HL-60 (cell line): ENCODE data around the gene CERT1.
"Not testable (repeated sequence)": the region's sequence is repeated elsewhere in the genome, so short reads cannot be mapped to it uniquely, and the experiment has no call there.

Experiments used
- CTCF ChIP-seq: IDR thresholded peaks from one replicate; pipeline ENCODE4 v1.5.1; 2011; ENCODE audit warnings: low read length, control low read depth, inconsistent platforms; ENCODE audit not compliant: insufficient read depth
- GABPA ChIP-seq: IDR thresholded peaks from 2 replicates; pipeline ENCODE4 v1.6.1; 2012; ENCODE audit warnings: low read depth
- POLR2AphosphoS5 ChIP-seq: IDR thresholded peaks from 2 replicates; pipeline ENCODE4 v1.6.1; 2012; ENCODE audit warnings: low read depth
- SPI1 ChIP-seq: IDR thresholded peaks from 2 replicates; pipeline ENCODE4 v1.6.1; 2012; ENCODE audit warnings: low read depth, mild to moderate bottlenecking, borderline replicate concordance
- TF ChIP-seq, protein P1 (sequence below): IDR thresholded peaks from 2 replicates; pipeline ENCODE4 v1.6.1; 2012; ENCODE audit warnings: low read depth; ENCODE audit not compliant: insufficient replicate concordance

GRCh38 chr5:75533716-75534115, 22.3 kb upstream of the CERT1 start:
- TF ChIP-seq CTCF, SPI1, POLR2AphosphoS5, GABPA: not testable (repeated sequence)
- TF ChIP-seq, protein P1, sequence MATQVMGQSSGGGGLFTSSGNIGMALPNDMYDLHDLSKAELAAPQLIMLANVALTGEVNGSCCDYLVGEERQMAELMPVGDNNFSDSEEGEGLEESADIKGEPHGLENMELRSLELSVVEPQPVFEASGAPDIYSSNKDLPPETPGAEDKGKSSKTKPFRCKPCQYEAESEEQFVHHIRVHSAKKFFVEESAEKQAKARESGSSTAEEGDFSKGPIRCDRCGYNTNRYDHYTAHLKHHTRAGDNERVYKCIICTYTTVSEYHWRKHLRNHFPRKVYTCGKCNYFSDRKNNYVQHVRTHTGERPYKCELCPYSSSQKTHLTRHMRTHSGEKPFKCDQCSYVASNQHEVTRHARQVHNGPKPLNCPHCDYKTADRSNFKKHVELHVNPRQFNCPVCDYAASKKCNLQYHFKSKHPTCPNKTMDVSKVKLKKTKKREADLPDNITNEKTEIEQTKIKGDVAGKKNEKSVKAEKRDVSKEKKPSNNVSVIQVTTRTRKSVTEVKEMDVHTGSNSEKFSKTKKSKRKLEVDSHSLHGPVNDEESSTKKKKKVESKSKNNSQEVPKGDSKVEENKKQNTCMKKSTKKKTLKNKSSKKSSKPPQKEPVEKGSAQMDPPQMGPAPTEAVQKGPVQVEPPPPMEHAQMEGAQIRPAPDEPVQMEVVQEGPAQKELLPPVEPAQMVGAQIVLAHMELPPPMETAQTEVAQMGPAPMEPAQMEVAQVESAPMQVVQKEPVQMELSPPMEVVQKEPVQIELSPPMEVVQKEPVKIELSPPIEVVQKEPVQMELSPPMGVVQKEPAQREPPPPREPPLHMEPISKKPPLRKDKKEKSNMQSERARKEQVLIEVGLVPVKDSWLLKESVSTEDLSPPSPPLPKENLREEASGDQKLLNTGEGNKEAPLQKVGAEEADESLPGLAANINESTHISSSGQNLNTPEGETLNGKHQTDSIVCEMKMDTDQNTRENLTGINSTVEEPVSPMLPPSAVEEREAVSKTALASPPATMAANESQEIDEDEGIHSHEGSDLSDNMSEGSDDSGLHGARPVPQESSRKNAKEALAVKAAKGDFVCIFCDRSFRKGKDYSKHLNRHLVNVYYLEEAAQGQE = not testable (repeated sequence)
